Measurements from ENCODE around the gene TUBA8. TPM values are rescaled to one million over a fixed set of nuclear protein-coding genes. Genes with fewer than 3 reads are reported as not detected.
"Not testable (repeated sequence)": the region's sequence is repeated elsewhere in the genome, so short reads cannot be mapped to it uniquely, and the experiment has no call there.

Gene TUBA8
- 1 to 10 TPM; 1.2 to 1.5 TPM for total RNA-seq

DNA sequence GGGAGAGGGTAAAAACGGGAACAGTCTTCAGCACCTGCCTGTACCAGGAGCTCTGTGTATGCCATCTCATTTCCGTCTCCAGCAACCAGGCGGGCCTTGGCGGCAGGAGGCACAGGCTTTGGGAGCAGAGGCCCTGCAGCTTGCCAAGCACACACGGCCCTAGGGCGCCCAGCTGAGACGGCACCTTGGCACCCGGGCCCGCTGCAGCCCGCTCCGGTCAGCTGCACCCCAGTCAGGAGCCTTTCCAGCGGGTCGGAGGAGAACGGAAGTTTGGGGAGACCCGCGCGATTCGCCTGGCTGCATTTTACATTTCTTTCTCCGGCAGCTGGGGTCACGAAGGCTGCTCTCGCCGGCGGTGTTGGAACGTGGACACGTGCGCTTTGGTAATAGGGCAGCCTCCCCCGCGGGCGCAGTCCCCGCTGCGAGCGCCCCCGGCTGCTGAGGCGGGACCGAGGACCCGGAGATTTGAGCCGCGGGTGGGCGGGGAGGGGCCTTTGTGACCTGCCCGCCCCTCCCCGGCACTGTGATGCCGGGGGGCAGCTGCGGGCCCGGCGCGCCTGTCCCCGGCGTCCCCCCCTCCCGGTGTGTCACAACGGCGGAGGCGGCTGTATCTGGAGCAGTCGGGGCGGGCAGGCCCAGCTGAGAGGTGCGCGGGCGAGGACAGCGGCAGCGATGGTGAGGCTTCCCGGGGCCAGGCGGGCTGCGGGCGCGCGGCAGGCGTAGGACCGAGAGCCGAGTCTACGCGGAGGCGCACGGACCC lies at the start of gene TUBA8:
Gene TUBA8 (plus strand): TSS at position 616 of the 760 bp plus-strand sequence. CDS start 57 bp downstream, at position 673.
- CTCF ChIA-PET = no interaction called here
- peaks cover 45% of the 10 kb centered on the region for H3K4me1 Mint-ChIP-seq (ENCODE audit: low read depth)

DNA sequence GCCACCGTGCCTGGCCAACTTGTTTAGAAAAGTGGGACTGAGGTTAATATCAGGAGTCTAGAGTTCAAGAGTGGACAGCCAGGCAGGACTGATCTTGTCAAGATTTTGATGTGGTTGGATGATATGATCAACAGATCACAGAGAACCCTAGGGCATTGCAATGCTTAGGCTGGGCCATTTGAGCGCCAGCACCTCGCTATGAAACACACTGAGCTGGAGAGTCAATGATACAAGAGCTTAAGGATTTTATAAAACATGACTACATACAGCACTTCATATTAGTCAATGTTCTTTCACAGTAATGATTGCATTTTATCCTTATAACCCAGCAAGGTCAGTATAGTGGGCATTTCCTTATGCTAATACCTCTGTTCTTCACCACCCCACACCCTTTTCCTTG lies 48.2 kb upstream of the TUBA8 start:
- DNase-seq = no peak
- H3K9me3 Mint-ChIP-seq (ENCODE audit: insufficient read depth) = no peaks in the 10 kb centered on the region
- ATAC-seq = no peak
- POLR2A ChIA-PET = no interaction called here
- H3K36me3 Mint-ChIP-seq (ENCODE audit: low read depth) = no peaks in the 10 kb centered on the region
- peaks cover 3% of the 10 kb centered on the region for H3K4me1 Mint-ChIP-seq (ENCODE audit: low read depth)
- H3K27ac Mint-ChIP-seq = no peak overlapping the region
- H3K4me3 Mint-ChIP-seq = no peak overlapping the region
- CTCF ChIA-PET = interaction anchor here (1.0 to 1.7 kb wide), 2 partner anchors 14 to 278 kb away, joined by 3 to 8 read pairs; no protein-coding TSS in a partner anchor
- peaks cover 36% of the 10 kb centered on the region for H3K27me3 Mint-ChIP-seq (ENCODE audit: low read depth)

More for the DNA sequence above, at the start of gene TUBA8:
- Mint-ChIP-seq H3K4me3 (peak within 1 kb of the TSS; percentile 44), H3K9me3 (ENCODE audit: insufficient read depth) (peaks cover 7% of the 10 kb centered on the region), H3K36me3 (ENCODE audit: low read depth) (peaks cover 12% of the 10 kb centered on the region), H3K27me3 (ENCODE audit: low read depth) (peaks cover 27% of the 10 kb centered on the region), H3K27ac (no peak within 1 kb of the TSS)
- ATAC-seq = peak; percentile 60
- peak; percentile 30 for DNase-seq
- POLR2A ChIA-PET = no interaction called here

DNA sequence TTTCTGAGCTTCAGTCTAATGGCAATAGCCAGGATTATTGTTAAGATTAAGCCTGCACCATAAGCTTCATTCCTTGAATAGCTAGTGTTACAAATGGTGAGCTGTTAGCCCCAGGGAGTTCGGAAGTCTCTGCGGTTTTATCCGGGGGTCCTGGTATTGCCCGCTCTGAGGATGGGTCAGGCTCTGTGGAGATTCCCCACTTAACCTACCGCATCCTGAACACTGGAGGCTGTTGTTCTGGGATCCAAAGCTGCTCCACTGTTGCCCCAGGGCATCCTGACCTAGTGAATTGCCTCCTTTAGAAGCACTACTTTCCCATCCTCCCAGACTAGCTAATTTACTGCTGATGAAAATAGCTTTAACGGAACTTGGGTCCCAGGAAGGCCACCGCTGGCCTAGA lies 47.3 kb upstream of the TUBA8 start:
- no peak for ATAC-seq
- H3K4me1 Mint-ChIP-seq (ENCODE audit: low read depth) = peaks cover 3% of the 10 kb centered on the region

DNA sequence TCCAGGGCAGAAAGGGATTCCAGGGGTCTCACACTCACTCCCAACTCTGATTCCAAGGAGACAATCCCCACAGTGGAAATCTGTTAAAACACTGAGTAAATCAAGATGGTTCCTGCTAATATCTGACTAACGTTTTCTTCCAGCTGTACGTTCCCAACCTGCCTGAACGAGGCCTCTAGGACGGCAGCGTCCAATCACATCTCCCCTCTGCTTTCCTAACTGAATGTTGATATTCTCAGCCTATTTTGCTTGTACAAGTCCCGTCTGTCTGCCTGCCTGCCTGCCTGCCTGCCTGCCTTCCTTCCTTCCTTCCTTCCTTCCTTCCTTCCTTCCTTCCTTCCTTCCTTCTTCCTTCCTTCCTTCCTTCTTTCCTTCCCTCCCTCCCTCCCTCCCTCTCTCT lies 46.9 kb upstream of the TUBA8 start:
- H3K9me3 Mint-ChIP-seq (ENCODE audit: insufficient read depth); DNase-seq; ATAC-seq; H3K27ac Mint-ChIP-seq; H3K4me3 Mint-ChIP-seq; H3K36me3 Mint-ChIP-seq (ENCODE audit: low read depth); H3K4me1 Mint-ChIP-seq (ENCODE audit: low read depth); POLR2A ChIA-PET: not testable (repeated sequence)
- peaks cover 40% of the 10 kb centered on the region for H3K27me3 Mint-ChIP-seq (ENCODE audit: low read depth)
- CTCF ChIA-PET = interaction anchor here (0.8 to 1.7 kb wide), 3 partner anchors 11 to 233 kb away, joined by 3 to 8 read pairs (median 3); no protein-coding TSS in a partner anchor

More for the DNA sequence above, 47.3 kb upstream of the TUBA8 start:
- DNase-seq = no peak
- H3K4me3 Mint-ChIP-seq = no peak overlapping the region
- ChIA-PET CTCF (interaction anchor here (0.8 to 1.7 kb wide), 3 partner anchors 11 to 233 kb away, joined by 3 to 8 read pairs (median 3); no protein-coding TSS in a partner anchor), POLR2A (no interaction called here)
- H3K27ac Mint-ChIP-seq = no peak overlapping the region
- H3K9me3 Mint-ChIP-seq (ENCODE audit: insufficient read depth) = no peaks in the 10 kb centered on the region
- no peaks in the 10 kb centered on the region for H3K36me3 Mint-ChIP-seq (ENCODE audit: low read depth)
- peaks cover 41% of the 10 kb centered on the region for H3K27me3 Mint-ChIP-seq (ENCODE audit: low read depth)

DNA sequence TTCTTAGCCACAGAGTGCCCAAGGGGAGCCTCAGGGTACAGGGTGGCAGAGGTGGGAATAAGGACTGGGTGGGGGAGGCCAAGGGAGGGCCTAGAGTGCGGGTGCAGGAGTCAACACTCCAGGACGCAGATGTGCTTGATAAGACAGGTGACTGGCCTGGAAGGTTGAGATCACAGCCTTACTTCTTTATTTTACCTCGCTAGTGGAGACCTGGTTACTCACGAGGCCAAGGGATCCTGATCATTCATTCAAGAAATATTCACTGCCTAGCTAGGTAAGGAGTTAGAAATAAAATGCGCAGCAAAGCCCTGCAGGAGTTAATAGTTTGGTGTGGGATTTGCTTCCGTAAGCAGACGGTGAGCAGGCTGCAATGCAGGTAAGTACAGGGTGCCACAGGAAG lies 46.0 kb upstream of the TUBA8 start:
- CTCF ChIA-PET = interaction anchor here (1.5 kb wide), 1 partner anchor 11 kb away, joined by 9 read pairs; no protein-coding TSS in a partner anchor
- H3K4me1 Mint-ChIP-seq (ENCODE audit: low read depth) = peaks cover 3% of the 10 kb centered on the region

DNA sequence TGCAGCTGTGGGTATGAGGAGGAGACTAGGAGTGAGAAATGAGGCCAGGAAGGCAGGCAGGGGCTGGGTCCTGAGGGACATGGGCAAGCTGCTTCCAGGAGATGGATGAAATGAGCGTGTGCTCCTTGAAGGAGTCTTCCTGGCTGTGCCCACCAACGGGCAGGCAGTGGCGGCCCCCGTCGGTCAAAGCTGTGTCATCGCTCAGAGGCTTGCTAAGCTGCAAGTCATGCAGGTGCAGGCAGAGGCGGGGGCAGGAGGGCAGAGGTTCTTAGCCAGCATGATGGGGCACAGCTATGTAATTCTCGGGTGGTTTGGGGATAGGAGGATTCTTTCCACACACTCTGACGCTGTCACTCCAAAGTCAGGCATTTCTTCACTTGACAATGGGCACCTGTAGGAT lies 45.4 kb upstream of the TUBA8 start:
- ATAC-seq = no peak

More for the DNA sequence above, 46.0 kb upstream of the TUBA8 start:
- H3K9me3 Mint-ChIP-seq (ENCODE audit: insufficient read depth) = no peaks in the 10 kb centered on the region
- no peak for ATAC-seq
- DNase-seq = no peak
- POLR2A ChIA-PET = no interaction called here
- H3K27ac Mint-ChIP-seq = no peak overlapping the region
- H3K36me3 Mint-ChIP-seq (ENCODE audit: low read depth) = no peaks in the 10 kb centered on the region
- H3K4me3 Mint-ChIP-seq = no peak overlapping the region
- H3K27me3 Mint-ChIP-seq (ENCODE audit: low read depth) = peaks cover 34% of the 10 kb centered on the region

DNA sequence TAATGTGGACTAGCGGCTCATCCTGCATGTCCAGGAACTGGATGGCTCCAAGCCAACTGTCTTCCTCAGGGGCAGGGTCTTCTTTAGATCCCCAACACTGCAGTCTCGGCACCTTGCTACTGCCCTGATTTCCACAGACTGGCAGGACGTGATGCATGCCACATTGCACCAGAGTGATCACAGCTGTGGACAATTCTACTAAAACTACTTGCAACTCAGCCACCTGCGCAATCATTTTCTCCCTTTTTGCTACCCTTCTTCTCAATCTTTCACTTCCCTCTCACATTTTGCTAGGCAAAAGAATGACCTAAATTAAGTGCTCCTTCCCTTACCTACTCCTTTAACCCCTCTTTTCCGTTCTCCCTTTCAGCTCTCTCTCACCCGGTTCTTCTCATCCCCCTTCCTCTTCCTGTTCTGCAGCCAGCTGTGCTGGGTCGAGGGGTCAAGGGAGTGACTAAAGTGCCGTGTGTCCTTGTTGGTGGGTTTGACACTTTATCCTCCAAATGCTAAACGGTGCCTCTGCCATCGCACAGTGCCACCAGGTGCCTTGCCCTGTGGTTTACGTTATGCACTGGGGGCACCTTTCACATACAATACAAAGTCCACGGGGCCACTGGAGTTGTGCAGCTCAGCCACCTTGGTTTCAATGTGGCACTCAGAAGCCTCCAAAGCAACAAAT lies 44.3 kb upstream of the TUBA8 start:
- H3K36me3 Mint-ChIP-seq (ENCODE audit: low read depth) = no peaks in the 10 kb centered on the region
- no peak overlapping the region for H3K4me3 Mint-ChIP-seq
- H3K27me3 Mint-ChIP-seq (ENCODE audit: low read depth) = peaks cover 30% of the 10 kb centered on the region
- DNase-seq (no peak), ATAC-seq (no peak)
- H3K9me3 Mint-ChIP-seq (ENCODE audit: insufficient read depth) = no peaks in the 10 kb centered on the region
- peaks cover 3% of the 10 kb centered on the region for H3K4me1 Mint-ChIP-seq (ENCODE audit: low read depth)
- ChIA-PET POLR2A (interaction anchor here (1.2 kb wide), 1 partner anchor 11 kb away, joined by 3 read pairs; the partner anchor contains the start of gene PEX26), CTCF (no interaction called here)
- H3K27ac Mint-ChIP-seq = no peak overlapping the region

More for the DNA sequence above, 45.4 kb upstream of the TUBA8 start:
- H3K27me3 Mint-ChIP-seq (ENCODE audit: low read depth) = peaks cover 30% of the 10 kb centered on the region
- H3K36me3 Mint-ChIP-seq (ENCODE audit: low read depth) = no peaks in the 10 kb centered on the region
- no peaks in the 10 kb centered on the region for H3K9me3 Mint-ChIP-seq (ENCODE audit: insufficient read depth)
- H3K27ac Mint-ChIP-seq = no peak overlapping the region
- H3K4me3 Mint-ChIP-seq = no peak overlapping the region
- ChIA-PET POLR2A (interaction anchor here (1.2 kb wide), 1 partner anchor 12 kb away, joined by 3 read pairs; the partner anchor contains the start of gene PEX26), CTCF (interaction anchor here (1.5 kb wide), 1 partner anchor 11 kb away, joined by 9 read pairs; no protein-coding TSS in a partner anchor)
- DNase-seq = no peak
- peaks cover 3% of the 10 kb centered on the region for H3K4me1 Mint-ChIP-seq (ENCODE audit: low read depth)

DNA sequence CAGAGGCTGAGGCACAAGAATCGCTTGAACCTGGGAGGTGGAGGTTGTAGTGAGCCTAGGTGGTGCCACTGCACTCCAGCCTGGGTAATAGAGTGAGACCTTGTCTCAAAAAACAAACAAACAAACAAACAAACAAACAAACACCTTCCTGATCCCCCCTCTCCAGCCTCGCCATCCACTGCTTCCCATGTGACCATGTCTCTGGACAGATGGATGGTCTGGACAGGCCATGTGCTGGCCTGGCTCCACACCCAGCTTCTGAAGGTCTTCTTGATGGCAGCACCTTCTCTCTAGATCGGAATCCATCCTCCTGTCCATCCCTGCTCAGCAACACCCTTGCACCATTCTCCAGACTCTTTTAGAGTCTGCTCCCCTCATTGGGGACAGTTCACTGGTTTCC lies 43.5 kb upstream of the TUBA8 start:
- H3K27me3 Mint-ChIP-seq (ENCODE audit: low read depth) = peaks cover 30% of the 10 kb centered on the region
- no peak for ATAC-seq
- POLR2A ChIA-PET = no interaction called here

DNA sequence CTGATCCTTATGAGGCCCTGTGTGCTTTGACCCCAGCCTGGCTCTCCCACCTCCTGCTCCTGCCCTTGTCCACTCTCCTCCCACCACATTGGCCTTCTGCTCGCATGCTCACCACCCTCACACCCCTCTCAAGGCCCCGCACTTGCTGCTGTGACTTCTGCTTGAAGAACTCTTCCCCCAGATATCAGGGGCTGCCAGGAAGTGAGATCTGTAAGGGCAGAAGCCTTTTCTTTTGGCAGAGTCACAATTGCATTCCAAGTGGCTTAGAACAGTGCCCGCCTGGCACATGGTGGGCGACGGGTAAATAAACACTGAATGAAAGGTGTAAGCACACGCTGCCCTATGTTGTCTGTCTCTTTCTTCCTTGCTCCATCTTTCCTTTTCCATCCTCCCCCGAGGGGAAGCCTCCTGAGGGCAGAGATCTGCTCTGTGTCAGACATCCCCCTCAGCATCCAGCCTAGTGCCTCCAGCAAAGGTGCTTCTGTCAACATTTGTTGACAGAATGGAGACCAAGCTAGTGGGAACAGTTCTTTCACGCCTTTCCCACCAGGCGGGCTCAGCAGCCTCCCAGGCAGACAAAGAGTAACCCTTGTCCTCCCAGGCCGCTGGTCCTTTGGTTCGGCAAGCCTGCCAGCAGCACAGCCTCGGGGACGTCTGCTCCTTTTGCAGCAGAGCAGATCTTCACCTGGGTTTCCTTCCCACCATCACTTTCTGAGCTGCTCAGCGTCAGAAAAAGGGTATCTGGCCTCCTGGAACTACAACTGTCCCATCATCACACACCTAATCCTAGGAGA lies 42.9 kb upstream of the TUBA8 start:
- H3K36me3 Mint-ChIP-seq (ENCODE audit: low read depth) = no peaks in the 10 kb centered on the region
- no peak overlapping the region for H3K4me3 Mint-ChIP-seq
- H3K27me3 Mint-ChIP-seq (ENCODE audit: low read depth) = peaks cover 27% of the 10 kb centered on the region
- peaks cover 3% of the 10 kb centered on the region for H3K4me1 Mint-ChIP-seq (ENCODE audit: low read depth)
- no peak overlapping the region for H3K27ac Mint-ChIP-seq
- ChIA-PET CTCF (no interaction called here), POLR2A (no interaction called here)
- no peak for DNase-seq
- no peak for ATAC-seq
- H3K9me3 Mint-ChIP-seq (ENCODE audit: insufficient read depth) = no peaks in the 10 kb centered on the region

More for the DNA sequence above, 43.5 kb upstream of the TUBA8 start:
- Mint-ChIP-seq H3K36me3 (ENCODE audit: low read depth) (no peaks in the 10 kb centered on the region), H3K9me3 (ENCODE audit: insufficient read depth) (no peaks in the 10 kb centered on the region), H3K27ac (no peak overlapping the region), H3K4me3 (no peak overlapping the region), H3K4me1 (ENCODE audit: low read depth) (peaks cover 3% of the 10 kb centered on the region)
- no peak for DNase-seq
- CTCF ChIA-PET = no interaction called here

DNA sequence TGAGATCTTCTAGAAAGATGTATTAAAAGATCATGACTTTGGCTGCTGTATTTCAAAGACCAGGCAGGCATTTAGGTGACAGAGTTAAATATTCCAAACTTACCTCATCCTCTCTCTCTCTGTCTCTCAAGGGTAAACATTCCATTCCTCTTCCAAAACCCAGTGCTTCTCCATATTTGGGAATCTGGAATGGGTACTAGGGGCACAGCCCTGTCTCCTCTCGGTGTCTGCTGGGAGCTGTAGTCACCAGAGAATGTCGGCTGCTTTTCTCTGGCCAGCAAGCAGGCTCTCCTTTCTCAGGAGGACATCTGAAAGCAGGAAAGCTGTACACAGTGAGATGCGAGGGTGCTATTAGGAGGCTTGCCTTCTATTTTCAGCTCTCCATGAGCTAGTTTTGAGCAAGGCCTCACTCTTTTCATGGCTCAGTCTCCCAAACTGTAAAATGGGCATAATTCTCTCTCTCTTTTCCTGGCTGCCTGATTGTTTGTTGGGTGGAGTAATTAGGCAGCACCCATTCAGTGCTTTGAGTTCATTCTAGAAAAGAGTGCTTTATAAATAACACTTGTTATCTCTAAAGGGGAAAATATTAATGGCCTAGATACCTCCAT lies 42.1 kb upstream of the TUBA8 start:
- no peak for DNase-seq
- Mint-ChIP-seq H3K36me3 (ENCODE audit: low read depth) (no peaks in the 10 kb centered on the region), H3K27me3 (ENCODE audit: low read depth) (peaks cover 27% of the 10 kb centered on the region), H3K9me3 (ENCODE audit: insufficient read depth) (no peaks in the 10 kb centered on the region), H3K27ac (no peak overlapping the region), H3K4me3 (no peak overlapping the region), H3K4me1 (ENCODE audit: low read depth) (peaks cover 3% of the 10 kb centered on the region)
- ATAC-seq = no peak
- ChIA-PET POLR2A (interaction anchor here (1.4 kb wide), 1 partner anchor 9 kb away, joined by 4 read pairs; the partner anchor contains the start of gene PEX26), CTCF (no interaction called here)

DNA sequence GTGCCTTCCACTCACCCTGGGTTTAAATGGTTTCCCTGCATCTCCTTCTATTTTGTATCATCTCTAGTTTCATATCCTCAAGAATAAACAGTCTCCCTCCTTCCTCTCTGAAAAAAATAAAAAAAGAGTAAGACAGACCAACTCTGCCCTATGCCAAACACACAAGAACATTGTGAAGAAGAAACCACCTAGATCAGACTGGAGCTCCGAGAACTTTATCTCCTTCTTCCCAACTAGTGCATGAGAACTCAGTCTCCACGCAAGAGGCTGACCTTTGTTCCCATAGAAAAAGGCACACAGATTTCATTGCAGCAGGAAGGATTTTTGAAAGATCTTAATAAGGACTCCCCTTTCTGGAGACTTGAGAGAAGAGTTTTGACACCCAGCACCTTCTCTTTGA lies 41.6 kb upstream of the TUBA8 start:
- Mint-ChIP-seq H3K36me3 (ENCODE audit: low read depth) (no peaks in the 10 kb centered on the region), H3K9me3 (ENCODE audit: insufficient read depth) (no peaks in the 10 kb centered on the region), H3K4me3 (no peak overlapping the region), H3K4me1 (ENCODE audit: low read depth) (peaks cover 3% of the 10 kb centered on the region), H3K27ac (no peak overlapping the region), H3K27me3 (ENCODE audit: low read depth) (peaks cover 27% of the 10 kb centered on the region)
- DNase-seq (no peak), ATAC-seq (no peak)
- ChIA-PET CTCF (interaction anchor here (1.4 kb wide), 1 partner anchor 240 kb away, joined by 4 read pairs; no protein-coding TSS in a partner anchor), POLR2A (interaction anchor here (1.4 kb wide), 1 partner anchor 9 kb away, joined by 4 read pairs; the partner anchor contains the start of gene PEX26)
